GM12891 (cell line): ENCODE measurements around the gene FNDC3B.

Source experiments
- PAX5 ChIP-seq: IDR thresholded peaks from 2 replicates; pipeline ENCODE4 v1.6.1; 2011; ENCODE audit warnings: low read length, moderate library complexity, mild to moderate bottlenecking; ENCODE audit not compliant: insufficient read depth, severe bottlenecking
- POLR2A ChIP-seq: IDR thresholded peaks from 2 replicates; pipeline ENCODE4 v1.6.1; 2011; ENCODE audit warnings: low read depth, low read length, control low read depth
- POLR2AphosphoS5 ChIP-seq: IDR thresholded peaks from 2 replicates; pipeline ENCODE4 v1.6.1; 2011; ENCODE audit warnings: low read depth, low read length, control low read depth
- POU2F2 ChIP-seq: IDR thresholded peaks from 2 replicates; pipeline ENCODE4 v1.6.1; 2011; ENCODE audit warnings: low read depth, mild to moderate bottlenecking, control low read depth, low read length, moderate library complexity
- SPI1 ChIP-seq: IDR thresholded peaks from 2 replicates; pipeline ENCODE4 v1.6.1; 2011; ENCODE audit warnings: low read depth, low read length, control low read depth
- TAF1 ChIP-seq: IDR thresholded peaks from 2 replicates; pipeline ENCODE4 v1.6.1; 2011; ENCODE audit warnings: low read depth, low read length, control low read depth

- TF ChIP-seq POU2F2 (no peak), POLR2A (no peak), POLR2AphosphoS5 (no peak), PAX5 (no peak), TAF1 (no peak), SPI1 (no peak)
Observed at GRCh38 chr3:172187511-172187910, 148.1 kb downstream of the FNDC3B start.
